ENCODE data around the gene SOBP.

SOBP gene

DNA sequence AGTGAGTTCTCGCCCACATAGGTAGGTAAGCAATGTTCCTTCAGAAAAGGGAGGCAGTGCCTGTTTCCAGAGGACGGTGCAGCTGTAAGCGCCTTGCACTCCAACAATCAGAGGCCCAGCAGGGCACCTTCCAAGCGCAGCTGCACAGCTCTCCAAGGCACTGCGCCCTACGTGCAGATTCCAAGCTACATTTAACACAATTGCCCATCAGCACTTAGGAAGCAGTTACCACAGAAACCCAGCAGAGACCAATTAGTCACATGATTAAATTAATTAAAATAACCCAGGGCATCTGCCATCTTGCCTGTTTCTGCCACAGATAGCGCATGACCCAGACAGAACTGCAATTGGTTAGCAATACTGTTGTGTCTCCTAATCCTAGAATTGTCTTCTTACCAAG, 65.5 kb downstream of the SOBP start:
- Mint-ChIP-seq H3K27me3 (ENCODE audit: low read depth) (no peaks in the 10 kb centered on the region), H3K36me3 (ENCODE audit: low read depth) (peaks cover 34% of the 10 kb centered on the region), H3K4me1 (peaks cover 6% of the 10 kb centered on the region)

DNA sequence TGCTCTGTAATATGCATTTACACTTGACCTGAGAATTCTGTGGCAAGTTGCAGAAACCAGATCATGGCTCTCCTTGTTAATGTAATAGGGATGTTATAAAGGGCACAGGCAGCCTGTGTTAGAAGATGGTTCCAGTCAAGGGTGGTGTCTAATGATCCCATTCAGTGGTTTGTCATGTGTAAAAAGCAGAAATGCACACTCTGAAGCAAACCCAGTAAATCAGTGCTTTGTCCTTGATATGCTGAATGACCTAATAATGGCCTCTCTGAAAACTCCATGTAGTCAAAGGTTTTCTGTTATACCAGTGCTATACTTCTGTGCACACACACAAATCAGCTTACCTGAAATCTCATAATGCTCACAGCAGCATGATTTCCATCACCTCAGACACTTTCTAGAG, 66.2 kb downstream of the SOBP start:
- Mint-ChIP-seq H3K4me1 (peaks cover 13% of the 10 kb centered on the region), H3K4me3 (no peak overlapping the region), H3K27ac (no peak overlapping the region), H3K36me3 (ENCODE audit: low read depth) (peaks cover 29% of the 10 kb centered on the region), H3K9me3 (no peaks in the 10 kb centered on the region), H3K27me3 (ENCODE audit: low read depth) (no peaks in the 10 kb centered on the region)
- TF ChIP-seq, protein P1, sequence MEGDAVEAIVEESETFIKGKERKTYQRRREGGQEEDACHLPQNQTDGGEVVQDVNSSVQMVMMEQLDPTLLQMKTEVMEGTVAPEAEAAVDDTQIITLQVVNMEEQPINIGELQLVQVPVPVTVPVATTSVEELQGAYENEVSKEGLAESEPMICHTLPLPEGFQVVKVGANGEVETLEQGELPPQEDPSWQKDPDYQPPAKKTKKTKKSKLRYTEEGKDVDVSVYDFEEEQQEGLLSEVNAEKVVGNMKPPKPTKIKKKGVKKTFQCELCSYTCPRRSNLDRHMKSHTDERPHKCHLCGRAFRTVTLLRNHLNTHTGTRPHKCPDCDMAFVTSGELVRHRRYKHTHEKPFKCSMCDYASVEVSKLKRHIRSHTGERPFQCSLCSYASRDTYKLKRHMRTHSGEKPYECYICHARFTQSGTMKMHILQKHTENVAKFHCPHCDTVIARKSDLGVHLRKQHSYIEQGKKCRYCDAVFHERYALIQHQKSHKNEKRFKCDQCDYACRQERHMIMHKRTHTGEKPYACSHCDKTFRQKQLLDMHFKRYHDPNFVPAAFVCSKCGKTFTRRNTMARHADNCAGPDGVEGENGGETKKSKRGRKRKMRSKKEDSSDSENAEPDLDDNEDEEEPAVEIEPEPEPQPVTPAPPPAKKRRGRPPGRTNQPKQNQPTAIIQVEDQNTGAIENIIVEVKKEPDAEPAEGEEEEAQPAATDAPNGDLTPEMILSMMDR (IDR thresholded peaks at IDR 0.05; ENCODE audit: unreplicated experiment in 3 of 3) = no peak

More for the DNA sequence above, 65.5 kb downstream of the SOBP start:
- Mint-ChIP-seq H3K4me3 (no peak overlapping the region), H3K9me3 (no peaks in the 10 kb centered on the region), H3K27ac (no peak overlapping the region)
- TF ChIP-seq, protein P1 (IDR thresholded peaks at IDR 0.05; ENCODE audit: unreplicated experiment in 3 of 3) = no peak

DNA sequence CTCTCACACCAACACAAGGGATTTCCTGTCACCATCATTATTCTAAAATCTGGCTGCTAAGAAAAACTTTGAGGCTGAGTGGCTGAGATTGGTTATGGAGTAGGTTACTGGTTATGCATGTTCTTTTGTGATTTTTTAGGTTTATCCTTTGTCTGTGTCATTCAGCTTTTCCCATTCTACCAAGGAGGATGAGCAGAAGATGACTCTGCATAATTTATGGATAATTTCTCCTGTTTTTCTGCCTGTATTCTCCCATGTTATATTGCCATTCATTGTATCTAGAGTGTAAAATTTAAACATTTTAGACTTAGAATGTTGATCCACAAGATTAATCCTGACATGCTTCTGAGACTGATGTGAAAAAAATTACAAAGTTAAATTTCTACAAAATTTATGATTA, 67.8 kb downstream of the SOBP start:
- no peaks in the 10 kb centered on the region for H3K27me3 Mint-ChIP-seq (ENCODE audit: low read depth)
- no peak overlapping the region for H3K4me3 Mint-ChIP-seq
- H3K4me1 Mint-ChIP-seq = peaks cover 21% of the 10 kb centered on the region
- no peaks in the 10 kb centered on the region for H3K9me3 Mint-ChIP-seq
- H3K36me3 Mint-ChIP-seq (ENCODE audit: low read depth) = peaks cover 20% of the 10 kb centered on the region
- H3K27ac Mint-ChIP-seq = no peak overlapping the region
- TF ChIP-seq, protein P1 (IDR thresholded peaks at IDR 0.05; ENCODE audit: unreplicated experiment in 3 of 3) = no peak

DNA sequence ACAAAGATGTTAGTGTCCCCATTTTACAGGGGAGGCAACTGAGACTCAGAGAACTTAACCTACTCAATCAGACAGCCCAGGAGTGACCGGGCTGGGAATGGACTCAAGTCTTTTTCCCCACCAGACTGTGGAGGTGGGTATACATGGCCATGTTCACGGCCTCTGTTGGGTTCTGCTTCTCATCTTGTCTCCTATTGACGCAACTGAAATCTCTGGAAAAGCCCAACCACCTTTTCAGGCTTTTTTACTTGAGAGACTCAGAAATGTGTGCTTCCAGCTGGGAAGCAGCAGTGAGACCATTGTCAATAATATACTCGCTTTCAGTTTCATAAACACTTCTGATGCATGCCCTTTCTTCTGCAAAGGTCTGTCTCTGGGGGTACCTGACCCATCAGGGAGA, 70.7 kb downstream of the SOBP start:
- Mint-ChIP-seq H3K36me3 (ENCODE audit: low read depth) (peaks cover 10% of the 10 kb centered on the region), H3K9me3 (no peaks in the 10 kb centered on the region), H3K4me1 (peaks cover 28% of the 10 kb centered on the region), H3K27ac (peak overlapping the region; percentile 37 to 94 (median 82)), H3K27me3 (ENCODE audit: low read depth) (no peaks in the 10 kb centered on the region), H3K4me3 (no peak overlapping the region)
- TF ChIP-seq, protein P1 (IDR thresholded peaks at IDR 0.05; ENCODE audit: unreplicated experiment in 3 of 3) = no peak

DNA sequence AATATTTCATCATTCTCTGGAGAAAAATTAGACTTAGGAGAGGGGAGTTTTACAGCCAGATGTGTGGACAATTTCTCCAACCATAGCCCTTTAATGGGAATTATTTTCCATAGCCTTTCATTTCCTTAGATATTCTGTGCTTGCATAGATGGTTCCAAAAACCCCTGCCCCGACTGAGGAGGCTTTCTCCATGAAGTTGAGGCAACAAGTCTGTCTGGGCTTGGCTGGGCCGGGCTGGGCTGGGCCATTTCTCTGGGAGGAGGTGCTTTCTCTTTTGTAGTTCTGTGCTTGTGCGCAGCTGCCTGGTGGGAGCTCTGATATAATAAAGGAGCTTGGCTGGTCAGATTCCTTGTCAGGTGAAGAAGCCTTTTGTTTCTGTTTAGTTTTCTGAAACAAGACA, 71.4 kb downstream of the SOBP start:
- H3K36me3 Mint-ChIP-seq (ENCODE audit: low read depth) = peaks cover 10% of the 10 kb centered on the region
- no peak overlapping the region for H3K4me3 Mint-ChIP-seq
- TF ChIP-seq, protein P1 (IDR thresholded peaks at IDR 0.05; ENCODE audit: unreplicated experiment in 3 of 3) = no peak

More for the DNA sequence above, 71.4 kb downstream of the SOBP start:
- peaks cover 28% of the 10 kb centered on the region for H3K4me1 Mint-ChIP-seq
- H3K27ac Mint-ChIP-seq = peak overlapping the region in 2 of 3 experiments; percentile 82 to 94
- H3K27me3 Mint-ChIP-seq (ENCODE audit: low read depth) = no peaks in the 10 kb centered on the region
- no peaks in the 10 kb centered on the region for H3K9me3 Mint-ChIP-seq

All from nephron (organoid).